HG03378 (cell line): ENCODE results near the gene ATAD3A.

Source experiments
- ATAC-seq: cut with Tn5 transposase; IDR thresholded peaks from one replicate; pipeline ENCODE4 v1.9.1; 2021; ENCODE audit warnings: mild to moderate bottlenecking, moderate library complexity; ENCODE audit not compliant: unreplicated experiment

ATAD3A gene

GRCh38 chr1:1574721-1575537, 63.0 kb downstream of the ATAD3A start, which contains the start of gene SSU72:
SSU72 (minus strand) TSS chr1:1574863; CDS start chr1:1574557, 306 bp downstream.
- ATAC-seq = peak; percentile 61

- no peak for ATAC-seq
Measured at GRCh38 chr1:1577367-1578011, 65.5 kb downstream of the ATAD3A start.

GRCh38 chr1:1578371-1578940, 66.5 kb downstream of the ATAD3A start:
- no peak for ATAC-seq

GRCh38 chr1:1582585-1583346, 70.8 kb downstream of the ATAD3A start:
- no peak for ATAC-seq

GRCh38 chr1:1583347-1584010, 71.5 kb downstream of the ATAD3A start:
- ATAC-seq = no peak
